HG03060 (cell line): ENCODE results near the gene CD209.
"Not testable (repeated sequence)": the region's sequence is repeated elsewhere in the genome, so short reads cannot be mapped to it uniquely, and the experiment has no call there.

Source experiments
- ATAC-seq: cut with Tn5 transposase; IDR thresholded peaks from one replicate; pipeline ENCODE4 v1.9.1; 2021; ENCODE audit warnings: low read depth, moderate number of reproducible peaks; ENCODE audit not compliant: unreplicated experiment

The CD209 gene, protein sequence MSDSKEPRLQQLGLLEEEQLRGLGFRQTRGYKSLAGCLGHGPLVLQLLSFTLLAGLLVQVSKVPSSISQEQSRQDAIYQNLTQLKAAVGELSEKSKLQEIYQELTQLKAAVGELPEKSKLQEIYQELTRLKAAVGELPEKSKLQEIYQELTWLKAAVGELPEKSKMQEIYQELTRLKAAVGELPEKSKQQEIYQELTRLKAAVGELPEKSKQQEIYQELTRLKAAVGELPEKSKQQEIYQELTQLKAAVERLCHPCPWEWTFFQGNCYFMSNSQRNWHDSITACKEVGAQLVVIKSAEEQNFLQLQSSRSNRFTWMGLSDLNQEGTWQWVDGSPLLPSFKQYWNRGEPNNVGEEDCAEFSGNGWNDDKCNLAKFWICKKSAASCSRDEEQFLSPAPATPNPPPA

DNA sequence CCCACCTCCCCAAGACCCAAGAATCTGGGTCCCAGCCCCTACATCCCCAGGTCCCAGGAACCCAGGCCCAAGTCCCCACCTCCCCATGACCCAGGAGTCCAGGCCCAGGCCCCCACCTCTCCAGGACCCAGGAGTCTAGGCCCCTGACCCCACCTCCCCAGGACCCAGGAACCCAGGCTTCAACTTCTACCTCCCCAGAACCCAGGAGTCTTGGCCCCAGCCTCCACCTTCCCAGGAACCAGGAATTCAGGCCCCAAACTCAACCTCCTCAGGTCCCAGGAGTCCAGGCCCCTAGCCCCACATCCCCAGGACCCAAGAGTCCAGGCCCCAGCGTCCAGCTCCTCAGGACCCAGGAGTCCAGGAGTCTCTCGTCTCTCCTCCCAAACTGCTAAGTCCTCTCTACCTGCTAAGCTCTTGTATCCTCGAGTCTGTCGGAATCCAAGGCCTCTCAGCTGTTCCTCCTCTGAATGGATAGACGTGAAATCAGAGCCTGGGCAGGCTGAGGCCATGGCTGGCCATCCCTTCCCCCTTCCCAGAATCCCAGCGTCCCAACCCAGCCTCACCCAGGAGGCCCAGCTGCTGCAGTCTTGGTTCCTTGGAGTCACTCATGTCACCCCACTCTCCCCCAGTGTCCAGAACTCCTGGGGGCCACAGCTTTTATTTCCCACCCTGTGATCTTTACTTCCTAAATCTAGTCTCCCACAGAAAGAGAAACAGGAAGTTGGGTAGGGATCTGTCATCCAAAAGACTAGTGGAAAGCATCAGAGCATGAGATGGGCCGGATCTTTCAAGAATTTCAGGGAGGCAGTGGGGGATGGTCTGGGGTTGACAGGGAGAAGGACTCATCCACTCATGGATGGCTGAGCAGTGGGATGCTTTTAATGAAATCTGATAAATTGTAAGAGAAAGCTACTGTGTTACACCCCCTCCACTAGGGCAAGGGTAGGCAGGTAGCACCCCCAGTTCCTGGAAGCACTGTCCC lies at the start of gene CD209:
CD209 (minus strand) TSS at position 632 of the 982 bp plus-strand sequence; CDS start at position 609, 23 bp downstream.
- no peak for ATAC-seq

DNA sequence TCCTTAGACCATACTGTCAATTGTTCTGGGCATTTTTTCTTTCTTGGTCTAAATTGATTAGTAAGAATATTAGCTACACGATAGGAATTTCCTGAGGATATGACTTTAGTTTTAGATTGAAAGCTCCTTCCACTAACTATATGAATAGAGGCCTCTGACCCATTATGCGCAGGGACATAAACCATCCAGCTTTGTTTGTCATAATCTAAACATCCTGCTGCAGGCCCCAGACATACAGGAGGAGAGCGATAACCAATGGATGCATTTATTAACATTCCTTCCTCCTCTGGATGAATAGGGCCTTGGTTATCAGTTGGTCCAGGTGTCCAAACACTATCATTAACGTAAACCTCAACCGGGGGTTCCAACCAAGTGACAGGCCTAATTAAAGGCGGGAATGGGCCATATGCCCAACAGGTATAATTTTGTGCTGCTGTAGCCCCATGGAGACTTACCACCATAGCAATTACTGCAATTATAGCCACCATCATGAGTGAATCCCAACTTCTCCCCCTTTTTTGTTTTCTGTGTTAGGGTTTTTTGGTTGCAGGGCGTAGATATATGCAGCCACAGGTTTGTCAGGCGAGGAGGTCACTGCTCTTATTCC lies 48.3 kb upstream of the CD209 start:
- ATAC-seq = no peak

DNA sequence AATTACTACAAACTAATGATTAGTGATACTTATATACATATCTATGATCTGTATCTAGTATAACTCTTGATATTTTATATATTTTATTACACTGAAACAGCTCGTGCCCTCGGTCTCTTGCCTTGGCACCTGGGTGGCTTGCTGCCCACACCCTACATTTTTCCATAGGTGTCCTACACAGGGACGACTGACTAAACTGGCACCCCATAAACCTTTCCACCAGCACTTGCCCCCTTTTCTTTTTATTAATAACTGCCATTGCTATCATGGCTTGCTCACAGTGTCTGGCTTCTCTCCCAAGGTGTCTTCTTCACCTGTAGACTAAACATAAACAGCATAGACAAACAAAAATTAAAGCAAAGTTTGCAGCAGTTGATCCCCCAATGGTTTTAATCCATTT lies 46.2 kb upstream of the CD209 start:
- ATAC-seq = no peak

DNA sequence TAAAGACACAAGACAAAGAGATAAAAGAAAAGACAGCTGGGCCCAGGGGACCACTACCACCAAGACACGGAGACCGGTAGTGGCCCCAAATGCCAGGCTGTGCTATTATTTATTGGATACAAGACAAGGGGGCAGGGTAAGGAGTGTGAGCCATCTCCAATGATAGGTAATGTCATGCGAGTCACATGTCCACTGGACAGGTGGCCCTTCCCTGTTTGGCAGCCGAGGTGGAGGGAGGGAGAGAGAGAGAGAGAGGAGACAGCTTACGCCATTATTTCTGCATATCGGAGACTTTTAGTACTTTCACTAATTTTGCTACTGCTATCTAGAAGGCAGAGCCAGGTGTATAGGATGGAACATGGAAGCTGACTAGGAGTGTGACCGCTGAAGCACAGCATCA lies 45.4 kb upstream of the CD209 start:
- ATAC-seq = not testable (repeated sequence)

DNA sequence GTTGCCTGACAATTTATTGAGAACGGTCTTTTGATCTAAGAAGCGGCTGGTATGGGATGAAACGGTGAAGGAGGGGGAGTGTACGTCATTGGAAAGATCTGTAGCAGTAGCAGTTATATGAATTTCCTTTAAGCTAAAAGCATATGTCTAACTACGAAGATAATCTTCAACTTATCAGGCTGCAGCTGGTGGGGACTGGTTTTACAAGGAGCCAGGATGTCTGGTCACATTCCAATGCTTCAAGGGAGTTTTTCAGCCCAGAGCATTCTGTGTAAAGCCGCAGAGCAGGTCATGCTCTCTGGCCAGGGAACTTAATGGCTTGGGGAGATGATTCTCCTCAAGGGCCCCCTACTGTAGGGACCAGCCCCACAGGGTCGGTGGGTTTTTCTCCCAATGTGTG lies 44.9 kb upstream of the CD209 start:
- no peak for ATAC-seq

DNA sequence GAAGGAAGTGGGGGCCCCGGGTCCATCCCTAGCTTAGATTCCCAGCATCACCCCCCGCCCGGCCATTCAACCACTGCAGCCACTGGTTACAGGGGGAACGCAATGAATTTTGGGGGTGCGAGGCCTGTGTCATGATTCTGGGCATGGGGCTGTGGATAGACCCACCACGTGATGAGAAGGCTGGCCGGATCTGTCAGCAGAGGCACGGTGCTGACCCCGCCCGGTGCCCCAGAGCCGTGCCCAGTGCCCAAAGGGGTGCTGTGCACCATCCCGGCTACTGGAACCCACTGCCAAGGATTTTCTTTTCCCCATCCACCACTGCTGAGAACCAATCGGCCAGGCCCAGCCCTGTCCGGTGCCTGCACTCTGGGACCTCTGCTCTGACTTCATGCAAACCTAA lies 43.1 kb upstream of the CD209 start:
- ATAC-seq = no peak

DNA sequence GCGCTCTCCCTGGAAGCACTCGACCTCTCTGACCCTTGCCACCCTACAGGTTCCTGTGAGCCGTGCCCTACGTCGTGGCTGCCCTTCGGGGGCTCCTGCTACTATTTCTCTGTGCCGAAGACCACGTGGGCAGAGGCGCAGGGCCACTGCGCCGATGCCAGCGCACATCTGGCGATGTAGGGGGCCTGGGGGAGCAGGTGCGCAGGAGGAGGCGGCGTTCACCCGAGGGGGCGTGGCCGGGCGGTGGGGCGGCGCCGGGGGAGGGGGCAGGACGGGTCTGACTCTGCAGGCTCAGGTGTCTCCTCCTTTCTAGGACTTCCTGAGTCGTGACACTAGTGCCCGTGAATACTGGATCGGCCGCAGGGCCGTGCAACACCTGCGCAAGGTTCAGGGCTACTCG lies 42.1 kb upstream of the CD209 start:
- no peak for ATAC-seq

DNA sequence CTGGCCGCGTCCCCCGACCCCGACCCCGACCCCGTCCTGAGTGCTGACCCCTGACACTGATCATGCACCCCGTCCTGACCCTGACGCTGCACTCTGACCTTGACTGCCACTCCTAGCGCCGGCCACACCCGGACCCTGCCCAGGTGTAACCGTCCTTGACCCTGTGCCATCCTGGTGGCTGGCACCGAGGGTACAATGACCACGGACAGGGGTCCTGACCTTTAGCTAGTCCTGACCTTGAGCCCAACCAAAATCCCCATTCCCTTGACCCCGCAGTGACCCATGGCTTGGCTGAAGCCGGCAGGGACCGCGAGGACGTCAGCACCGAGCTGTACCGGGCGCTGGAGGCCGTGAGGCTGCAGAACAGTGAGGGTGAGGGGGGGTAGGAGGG lies 41.6 kb upstream of the CD209 start:
- no peak for ATAC-seq

DNA sequence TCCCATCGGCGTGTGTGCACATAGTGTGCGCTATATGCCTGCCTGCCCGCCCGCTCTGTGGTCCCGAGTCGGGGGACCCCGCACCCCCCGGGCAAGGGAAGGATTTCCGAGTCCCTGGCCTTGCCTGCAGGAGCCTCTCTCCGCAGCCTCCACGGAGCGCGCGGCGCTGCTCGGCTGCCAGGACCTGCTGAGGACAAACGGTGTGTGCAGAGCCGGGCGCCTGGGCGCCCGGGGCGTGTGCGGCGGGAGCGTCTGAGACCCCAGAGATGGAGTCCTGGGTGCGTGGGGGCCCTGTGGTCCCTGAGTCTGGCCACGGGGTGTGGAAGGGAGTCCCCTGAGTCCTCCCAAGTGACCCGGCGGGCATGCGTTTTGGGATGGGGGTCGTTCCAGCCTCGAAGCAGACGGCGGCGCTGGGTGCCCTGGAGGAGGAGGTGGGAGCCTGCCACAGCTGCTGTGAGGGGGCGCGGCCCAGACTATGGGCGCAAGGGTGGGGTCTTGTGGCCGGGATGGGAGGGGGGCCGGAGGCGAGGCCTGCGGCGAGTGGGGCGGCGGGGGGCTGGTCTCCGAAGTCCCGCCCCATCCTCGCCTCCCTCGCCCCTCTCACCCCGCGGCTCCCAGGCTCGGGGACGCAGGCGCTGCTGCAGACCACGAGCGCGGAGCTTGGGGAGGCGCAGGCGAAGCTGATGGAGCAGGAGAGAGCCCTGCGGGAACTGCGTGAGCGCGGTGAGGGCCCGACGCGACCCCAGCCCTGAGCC lies 41.0 kb upstream of the CD209 start:
- ATAC-seq = no peak

DNA sequence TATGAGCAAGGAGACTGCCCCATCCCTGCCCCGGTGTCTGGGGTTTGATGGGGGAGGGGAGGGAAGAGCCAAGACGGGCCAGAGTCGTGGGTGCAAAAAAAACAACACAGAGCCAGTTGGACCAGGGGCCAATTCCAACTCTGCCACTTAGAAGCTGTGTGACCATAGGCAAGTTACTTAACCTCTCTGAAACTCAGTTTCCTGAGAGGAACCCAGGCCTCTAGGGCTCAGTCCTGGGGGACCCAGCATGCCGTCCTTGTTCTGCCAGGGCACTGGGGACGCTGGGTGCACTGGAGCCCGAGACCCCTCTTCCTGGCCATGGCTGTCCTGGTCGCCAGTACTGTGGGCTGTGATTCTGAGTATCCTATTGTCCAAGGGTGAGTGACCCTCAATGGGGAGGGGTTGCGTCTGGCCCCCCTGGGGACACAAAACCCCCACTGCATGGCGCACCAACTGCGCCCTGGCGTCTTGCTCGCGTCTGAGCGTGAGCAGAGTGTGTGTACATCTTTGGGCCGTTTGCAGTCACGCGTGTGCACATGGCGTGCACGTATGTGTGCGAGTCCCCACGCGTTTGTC lies 40.4 kb upstream of the CD209 start:
- ATAC-seq = no peak

DNA sequence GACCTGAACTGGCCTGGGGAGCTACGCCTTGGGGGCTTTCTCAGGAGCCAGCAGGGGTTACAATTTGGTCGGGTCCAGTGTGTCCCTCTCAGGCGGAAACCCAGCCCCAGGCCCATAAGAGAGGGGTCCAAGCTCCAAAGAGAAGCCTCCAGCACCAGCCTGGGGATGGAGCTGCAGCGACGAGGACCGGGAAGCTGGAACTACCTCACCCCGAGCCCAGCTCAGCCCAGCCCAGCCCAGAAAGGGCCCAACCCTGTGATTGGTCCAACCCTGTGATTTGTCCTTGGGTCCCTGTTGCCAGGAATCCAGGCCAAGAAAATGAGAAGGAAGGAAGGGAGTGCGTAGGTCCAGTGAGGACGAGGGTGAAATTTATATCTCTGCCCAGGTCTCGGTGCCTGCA lies 39.8 kb upstream of the CD209 start:
- no peak for ATAC-seq

DNA sequence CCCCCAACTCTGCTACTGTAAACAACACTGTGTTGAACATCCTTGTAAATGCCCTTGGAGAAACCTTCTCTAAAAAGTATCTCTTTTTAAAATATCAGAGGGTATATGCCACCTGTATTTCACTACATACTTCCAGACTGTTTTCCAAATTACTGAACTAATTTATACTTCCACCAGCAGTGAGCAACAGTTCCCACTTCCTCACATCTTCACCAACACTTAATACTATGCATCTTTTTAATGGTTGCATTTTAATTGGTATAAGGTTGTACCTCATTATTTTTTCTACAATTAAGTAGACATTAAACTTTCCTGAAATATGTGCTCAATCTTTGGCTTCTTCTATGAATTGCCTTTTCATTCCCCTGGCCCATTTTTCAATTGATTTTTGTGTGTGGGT lies 37.5 kb upstream of the CD209 start:
- no peak for ATAC-seq

DNA sequence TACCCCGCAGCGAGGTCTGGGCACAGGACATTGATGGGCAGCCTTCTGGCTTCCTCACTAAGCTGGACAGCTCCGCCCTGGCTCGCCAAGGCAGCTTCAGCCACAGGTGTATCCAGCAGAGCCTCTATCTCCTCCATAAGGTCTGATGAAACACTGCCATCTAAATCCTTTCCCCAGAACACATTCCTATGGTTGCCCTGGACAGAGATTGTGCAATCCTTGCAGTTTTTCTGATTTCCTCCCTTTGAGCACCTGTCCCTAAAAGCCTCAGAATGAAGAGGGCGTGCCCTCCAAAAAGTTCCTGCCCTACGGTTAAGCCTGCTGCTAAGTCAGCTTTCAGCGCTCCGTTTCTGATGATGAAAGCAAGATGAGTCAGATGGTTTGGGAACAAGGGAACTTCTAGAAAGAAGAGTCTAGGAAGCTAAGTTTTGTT lies 36.7 kb upstream of the CD209 start:
- no peak for ATAC-seq

DNA sequence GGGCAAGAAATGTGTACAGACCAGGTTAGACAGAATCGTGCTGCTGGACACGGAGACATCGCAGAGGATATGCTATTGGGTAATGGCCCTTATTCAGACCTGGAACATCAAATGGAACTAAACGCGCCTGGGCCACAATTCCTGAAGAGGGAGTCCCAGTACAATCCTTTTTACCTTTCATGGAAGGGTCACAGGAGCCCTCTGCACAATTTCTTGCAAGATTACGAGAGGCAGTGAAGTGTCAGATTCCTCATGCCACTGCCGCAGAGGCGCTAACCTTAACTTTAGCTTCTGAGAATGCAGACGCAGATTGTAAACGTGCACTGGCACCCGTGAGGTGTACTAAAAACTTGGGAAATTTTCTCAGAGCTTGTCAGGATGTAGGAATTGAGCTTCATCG lies 33.8 kb upstream of the CD209 start:
- no peak for ATAC-seq

DNA sequence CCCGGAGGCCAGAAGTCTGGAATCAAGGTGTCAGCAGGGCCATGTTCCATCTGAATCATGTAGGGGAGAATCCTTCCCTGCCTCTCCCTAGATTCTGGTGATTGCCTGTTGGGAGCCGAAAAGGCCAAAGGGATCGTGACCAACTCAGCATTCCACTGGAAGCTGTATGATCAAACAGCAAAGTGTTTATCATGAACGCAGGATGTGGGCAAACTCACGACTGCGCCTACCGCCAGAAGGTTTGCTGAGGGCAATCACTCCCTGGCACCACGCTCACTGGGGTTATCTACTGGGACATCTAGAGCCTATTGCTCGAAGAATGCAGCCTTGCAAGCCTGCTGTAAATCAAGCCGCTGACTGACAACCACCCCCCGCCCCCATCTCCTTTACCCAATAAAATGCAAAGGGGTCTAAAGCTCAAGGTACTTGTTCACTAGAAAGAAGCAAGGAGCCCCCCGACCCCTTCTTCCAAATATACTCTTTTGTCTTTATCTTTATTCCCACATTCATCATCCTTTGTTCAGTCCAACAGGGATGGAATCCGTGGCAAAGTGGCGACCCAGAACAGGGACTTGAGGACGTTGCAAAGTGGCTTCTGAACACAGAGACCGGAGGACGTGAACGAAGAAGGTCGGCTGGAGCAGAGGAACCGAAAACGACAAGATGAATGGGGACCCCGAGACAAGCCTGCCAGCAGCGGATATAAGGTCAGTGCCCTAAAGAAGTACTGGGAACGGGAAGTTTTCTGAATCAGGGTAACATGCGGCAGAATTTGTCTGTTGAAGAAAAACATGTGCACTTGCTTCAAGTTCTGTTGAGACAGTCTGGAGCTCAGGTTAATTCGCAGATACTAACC lies 32.5 kb upstream of the CD209 start:
- no peak for ATAC-seq

DNA sequence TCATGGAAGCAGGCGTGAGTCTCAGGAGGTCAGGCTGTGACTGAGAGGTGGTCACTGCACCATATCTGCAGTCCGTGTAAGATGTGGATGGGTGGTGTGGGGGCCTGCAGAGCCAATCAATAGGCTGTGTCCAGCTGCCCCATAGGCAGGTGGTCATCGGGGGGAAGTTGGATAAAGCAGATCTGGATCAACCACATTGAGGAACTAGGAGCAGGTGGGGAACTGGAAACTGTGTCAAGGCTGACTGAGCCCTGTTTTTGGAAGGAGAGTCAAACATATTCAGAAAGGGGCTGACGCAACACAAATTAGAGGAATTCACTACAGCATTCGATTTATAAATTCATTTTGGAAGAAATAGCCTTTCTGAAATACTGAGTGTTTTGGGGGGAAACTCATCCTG lies 30.7 kb upstream of the CD209 start:
- ATAC-seq = no peak

DNA sequence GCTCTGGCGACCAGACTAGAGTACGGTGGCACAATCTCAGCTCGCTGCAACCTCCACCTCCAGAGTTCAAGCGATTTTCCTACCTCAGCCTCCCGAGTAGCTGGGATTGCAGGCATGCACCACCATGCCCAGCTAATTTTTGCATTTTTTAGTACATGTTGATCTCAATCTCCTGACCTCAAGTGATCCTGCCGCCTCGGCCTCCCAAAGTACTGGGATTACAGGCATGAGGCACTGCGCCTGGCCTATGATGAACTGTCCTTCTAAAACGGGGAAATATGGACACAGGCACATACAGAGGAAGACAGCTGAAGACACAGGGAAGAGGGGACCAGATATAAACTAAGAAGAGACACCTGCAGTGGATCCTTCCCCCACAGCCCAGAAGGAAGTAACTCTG lies 28.4 kb upstream of the CD209 start:
- no peak for ATAC-seq

DNA sequence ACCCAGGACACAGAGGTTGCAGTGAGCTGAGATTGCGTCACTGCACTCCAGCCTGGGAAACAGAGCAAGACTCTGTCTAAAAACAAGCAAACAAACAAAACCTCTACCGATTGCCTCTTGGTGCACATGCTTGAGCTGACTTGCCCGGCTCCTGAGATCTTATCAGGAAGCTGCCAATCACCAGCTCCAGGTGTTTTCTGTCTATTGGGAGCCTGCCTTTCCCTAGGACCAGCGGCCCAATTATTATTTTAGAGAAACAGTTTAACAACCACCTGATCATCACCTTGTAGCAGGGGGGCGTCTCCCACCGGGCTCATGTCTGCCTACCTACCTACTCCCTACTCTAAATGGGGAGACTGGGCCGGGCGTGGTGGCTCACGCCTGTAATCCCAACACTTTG lies 26.5 kb upstream of the CD209 start:
- ATAC-seq = no peak

DNA sequence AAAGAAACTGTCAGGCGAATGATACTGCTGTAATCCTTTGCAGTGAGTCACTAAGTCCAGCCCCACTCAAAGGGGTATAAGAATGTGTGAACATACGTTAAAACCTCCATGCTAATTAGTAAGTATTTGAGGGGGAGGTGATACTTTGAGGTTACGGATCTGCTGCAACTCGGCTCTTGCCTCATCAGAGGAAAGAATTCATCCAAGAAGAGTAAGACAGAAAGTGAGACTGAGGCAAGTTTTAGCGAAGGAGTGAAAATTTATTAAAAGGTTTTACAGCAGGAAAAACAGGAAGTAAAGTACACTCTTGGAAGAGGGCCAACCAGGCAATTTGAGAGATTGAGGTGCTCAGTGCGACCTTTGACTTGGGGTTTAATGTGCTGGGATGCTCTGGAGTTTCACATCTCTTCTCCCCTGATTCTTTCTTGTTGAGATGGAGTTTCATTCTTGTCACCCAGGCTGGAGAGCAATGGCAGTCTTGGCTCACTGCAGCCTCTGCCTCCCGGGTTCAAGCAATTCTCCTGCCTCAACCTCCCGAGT lies 25.5 kb upstream of the CD209 start:
- no peak for ATAC-seq
